H9 (cell line): ENCODE measurements around the gene LAYN. TPM values are rescaled to one million over a fixed set of nuclear protein-coding genes. Genes with fewer than 3 reads are reported as not detected.

Source experiments
- DNase-seq: peaks from one replicate; pipeline ENCODE4 v3.0.0-alpha.2; 2017
- H2AFZ ChIP-seq: one replicate; pipeline ENCODE4 v1.6.1; 2013; ENCODE audit warnings: mild to moderate bottlenecking, low read length, control low read depth, moderate library complexity
- H2AK5ac ChIP-seq: 2 replicates; pipeline ENCODE4 v1.6.1; 2013; ENCODE audit warnings: low read length, control low read depth, mixed read lengths; ENCODE audit not compliant: insufficient read length
- H2BK120ac ChIP-seq: one replicate; pipeline ENCODE4 v1.6.1; 2013; ENCODE audit warnings: low read depth, mild to moderate bottlenecking, low read length, control low read depth, inconsistent platforms; ENCODE audit not compliant: poor library complexity, severe bottlenecking
- H2BK12ac ChIP-seq: 2 replicates; pipeline ENCODE4 v1.6.1; 2013; ENCODE audit warnings: low read length, control low read depth, mixed read lengths, low read depth; ENCODE audit not compliant: insufficient read length
- H2BK15ac ChIP-seq: 2 replicates; pipeline ENCODE4 v1.6.1; 2013; ENCODE audit warnings: low read depth, low read length, control low read depth
- H2BK20ac ChIP-seq: one replicate; pipeline ENCODE4 v1.6.1; 2013; ENCODE audit warnings: low read depth, mild to moderate bottlenecking, low read length, control low read depth, inconsistent platforms; ENCODE audit not compliant: poor library complexity, severe bottlenecking
- H2BK5ac ChIP-seq: 2 replicates; pipeline ENCODE4 v1.6.1; 2013; ENCODE audit warnings: low read length, control low read depth, mixed read lengths; ENCODE audit not compliant: insufficient read length
- H3K14ac ChIP-seq: 2 replicates; pipeline ENCODE4 v1.6.1; 2013; ENCODE audit warnings: low read length, control low read depth; ENCODE audit not compliant: insufficient read depth
- H3K18ac ChIP-seq: 2 replicates; pipeline ENCODE4 v1.6.1; 2013; ENCODE audit warnings: low read depth, mild to moderate bottlenecking, mixed read lengths, low read length, control low read depth; ENCODE audit not compliant: insufficient read length
- H3K23ac ChIP-seq: 2 replicates; pipeline ENCODE4 v1.6.1; 2013; ENCODE audit warnings: low read length, control low read depth, mixed read lengths, low read depth; ENCODE audit not compliant: insufficient read length
- H3K23me2 ChIP-seq: 2 replicates; pipeline ENCODE4 v1.6.1; 2013; ENCODE audit warnings: low read depth, mild to moderate bottlenecking, mixed read lengths, low read length, control low read depth; ENCODE audit not compliant: insufficient read length, poor library complexity, severe bottlenecking
- H3K27ac ChIP-seq: 2 replicates; pipeline ENCODE4 v1.5.1; 2013; ENCODE audit warnings: low read length, control low read depth, mixed read lengths, low read depth; ENCODE audit not compliant: insufficient read length
- H3K27me3 ChIP-seq: 2 replicates; pipeline ENCODE4 v1.6.1; 2013; ENCODE audit warnings: low read length, control low read depth, inconsistent platforms; ENCODE audit not compliant: insufficient read depth
- H3K4ac ChIP-seq: 2 replicates; pipeline ENCODE4 v1.6.1; 2013; ENCODE audit warnings: low read depth, mild to moderate bottlenecking, control low read depth, inconsistent platforms, low read length, moderate library complexity
- H3K4me1 ChIP-seq: 2 replicates; pipeline ENCODE4 v1.6.1; 2013; ENCODE audit warnings: low read length, control low read depth, inconsistent platforms; ENCODE audit not compliant: insufficient read depth
- H3K4me2 ChIP-seq: 2 replicates; pipeline ENCODE4 v1.6.1; 2013; ENCODE audit warnings: low read length, control low read depth, mixed read lengths; ENCODE audit not compliant: insufficient read length, insufficient read depth
- H3K56ac ChIP-seq: 2 replicates; pipeline ENCODE4 v1.6.1; 2013; ENCODE audit warnings: low read depth, mild to moderate bottlenecking, mixed read lengths, low read length, control low read depth; ENCODE audit not compliant: insufficient read length
- H3K79me1 ChIP-seq: 2 replicates; pipeline ENCODE4 v1.6.1; 2013; ENCODE audit warnings: low read depth, mild to moderate bottlenecking, moderate library complexity, low read length, control low read depth, inconsistent platforms; ENCODE audit not compliant: insufficient read depth, poor library complexity, severe bottlenecking
- H3K79me2 ChIP-seq: 2 replicates; pipeline ENCODE4 v1.6.1; 2013; ENCODE audit warnings: low read length, control low read depth, inconsistent platforms; ENCODE audit not compliant: insufficient read depth
- H3K9ac ChIP-seq: 2 replicates; pipeline ENCODE4 v1.6.1; 2013; ENCODE audit warnings: low read length, control low read depth, mixed read lengths; ENCODE audit not compliant: insufficient read length; ENCODE audit errors: extremely low read depth
- H3K9me3 ChIP-seq: one replicate; pipeline ENCODE4 v1.6.1; 2013; ENCODE audit warnings: low read depth, low read length, inconsistent platforms; ENCODE audit not compliant: control insufficient read depth
- H3T11ph ChIP-seq: one replicate; pipeline ENCODE4 v1.6.1; 2013; ENCODE audit warnings: mild to moderate bottlenecking, low read length, control low read depth, inconsistent platforms
- H4K20me1 ChIP-seq: one replicate; pipeline ENCODE4 v1.6.1; 2013; ENCODE audit not compliant: control insufficient read depth, insufficient read length, insufficient read depth
- H4K5ac ChIP-seq: 2 replicates; pipeline ENCODE4 v1.6.1; 2013; ENCODE audit warnings: low read depth, mild to moderate bottlenecking, mixed read lengths, low read length, control low read depth; ENCODE audit not compliant: insufficient read length
- H4K8ac ChIP-seq: replicated peaks from 2 replicates; pipeline ENCODE4 v1.6.1; 2013; ENCODE audit warnings: low read length, control low read depth, mixed read lengths, low read depth; ENCODE audit not compliant: insufficient read length
- H4K91ac ChIP-seq: 2 replicates; pipeline ENCODE4 v1.6.1; 2013; ENCODE audit warnings: low read depth, mild to moderate bottlenecking, moderate library complexity, mixed read lengths, low read length, control low read depth; ENCODE audit not compliant: insufficient read length
- H3K27ac Mint-ChIP-seq, 3 experiments: 2 replicates in 2 of 3; 3 replicates in 1 of 3; pipeline ENCODE4 v1.8.0; 2020 to 2021; ENCODE audit warnings: mixed read lengths in 3 of 3, mild to moderate bottlenecking in 1 of 3, moderate library complexity in 1 of 3
- H3K27me3 Mint-ChIP-seq: 2 replicates; pipeline ENCODE4 v1.8.0; 2021; ENCODE audit warnings: low read depth, mild to moderate bottlenecking, moderate library complexity, mixed read lengths
- H3K36me3 Mint-ChIP-seq, 3 experiments: 2 replicates in 2 of 3; 3 replicates in 1 of 3; pipeline ENCODE4 v1.8.0; 2020 to 2021; ENCODE audit warnings: low read depth in 3 of 3, mixed read lengths in 3 of 3; ENCODE audit not compliant: insufficient read depth in 1 of 3
- H3K4me1 Mint-ChIP-seq, 2 experiments: 2 replicates each; pipeline ENCODE4 v1.8.0; 2020; ENCODE audit warnings: mixed read lengths in 2 of 2
- H3K4me3 Mint-ChIP-seq, 2 experiments: 2 replicates in 1 of 2; 3 replicates in 1 of 2; pipeline ENCODE4 v1.8.0; 2020 to 2021; ENCODE audit warnings: mild to moderate bottlenecking in 2 of 2, mixed read lengths in 2 of 2, moderate library complexity in 1 of 2
- H3K9me3 Mint-ChIP-seq, 2 experiments: 2 replicates in 1 of 2; 3 replicates in 1 of 2; pipeline ENCODE4 v1.8.0; 2020; ENCODE audit warnings: mild to moderate bottlenecking in 2 of 2, mixed read lengths in 2 of 2, moderate library complexity in 1 of 2
- CTCF ChIP-seq: fragments of 200-600 bp; sonication (generic); conservative IDR thresholded peaks from 3 replicates; pipeline ENCODE4 v1.8.0; 2021; ENCODE audit warnings: antibody characterized with exemption, mild to moderate bottlenecking
- WGBS: extraction: QIAGEN DNeasy Blood & Tissue Kit; methylation state at CpG from one replicate; pipeline ENCODE4 v1.1.7; 2013; ENCODE audit warnings: missing lambda C conversion rate, low lambda C conversion rate, mixed read lengths; ENCODE audit not compliant: insufficient read length; ENCODE audit errors: extremely low coverage; 5-methylcytosine and 5-hydroxymethylcytosine counted together
- total RNA-seq: library from RNA; stranded (reverse); gene quantifications from 2 replicates; pipeline ENCODE4 v1.2.1, GENCODE V29; 2021

The LAYN gene
- total RNA-seq, 1 experiment from 2014 or later: 3.1 TPM

GRCh38 chr11:111573821-111574249 is 33.3 kb downstream of the LAYN start:
- Histone ChIP-seq H2BK20ac (no peak overlapping the region), H3K79me2 (no peaks in the 10 kb centered on the region), H3K56ac (no peak overlapping the region), H3K79me1 (no peaks in the 10 kb centered on the region), H2BK12ac (no peak overlapping the region), H3K23me2 (no peaks in the 10 kb centered on the region), H3K18ac (no peak overlapping the region), H4K8ac (no peak overlapping the region), H4K91ac (no peak overlapping the region), H3K4ac (no peak overlapping the region), H3K4me1 (no peaks in the 10 kb centered on the region), H3T11ph (no peak overlapping the region), H2BK5ac (no peak overlapping the region), H3K23ac (no peak overlapping the region), H2AK5ac (no peak overlapping the region), H3K14ac (no peak overlapping the region), H3K9me3 (no peaks in the 10 kb centered on the region), H2BK15ac (no peak overlapping the region), H4K5ac (no peak overlapping the region), H4K20me1 (no peaks in the 10 kb centered on the region), H3K4me2 (no peak overlapping the region), H3K9ac (no peak overlapping the region), H3K27ac (no peak overlapping the region), H3K27me3 (no peaks in the 10 kb centered on the region), H2AFZ (no peak overlapping the region), H2BK120ac (no peak overlapping the region)
- no peaks in the 10 kb centered on the region for H3K9me3 Mint-ChIP-seq
- no CpG with 5 or more reads among the region's 4 CpGs for WGBS
- H3K4me1 Mint-ChIP-seq: peaks cover 4 to 8% of the 10 kb centered on the region in 2 experiments
- no peak overlapping the region for H3K27ac Mint-ChIP-seq
- no peak for TF ChIP-seq CTCF
- no peaks in the 10 kb centered on the region for H3K27me3 Mint-ChIP-seq
- DNase-seq: no peak
- no peaks in the 10 kb centered on the region for H3K36me3 Mint-ChIP-seq
- H3K4me3 Mint-ChIP-seq: no peak overlapping the region
